HG03378 (cell line): ENCODE measurements around the gene KCNG4.
"Not testable (repeated sequence)": the region's sequence is repeated elsewhere in the genome, so short reads cannot be mapped to it uniquely, and the experiment has no call there.

Source experiments
- ATAC-seq: cut with Tn5 transposase; IDR thresholded peaks from one replicate; pipeline ENCODE4 v1.9.1; 2021; ENCODE audit warnings: mild to moderate bottlenecking, moderate library complexity; ENCODE audit not compliant: unreplicated experiment

Gene KCNG4

GRCh38 chr16:84212154-84212553 lies 27.7 kb downstream of the KCNG4 start:
- no peak for ATAC-seq

GRCh38 chr16:84209989-84210388 lies 29.8 kb downstream of the KCNG4 start:
- no peak for ATAC-seq

GRCh38 chr16:84207879-84208278 lies 31.9 kb downstream of the KCNG4 start:
- ATAC-seq, result no peak

- ATAC-seq, result no peak
These were observed 32.6 kb downstream of the KCNG4 start for GRCh38 chr16:84207251-84207650.

- ATAC-seq, result no peak
These were observed 33.7 kb downstream of the KCNG4 start for GRCh38 chr16:84205976-84206691.

- ATAC-seq, result not testable (repeated sequence)
These were observed 34.7 kb downstream of the KCNG4 start for GRCh38 chr16:84205123-84205522.

GRCh38 chr16:84204551-84204950 lies 35.3 kb downstream of the KCNG4 start:
- not testable (repeated sequence) for ATAC-seq

- ATAC-seq, result no peak
These were observed 40.0 kb downstream of the KCNG4 start for GRCh38 chr16:84199861-84200260.

- no peak for ATAC-seq
These were observed 40.7 kb downstream of the KCNG4 start for GRCh38 chr16:84199097-84199496.

GRCh38 chr16:84198401-84198800 lies 41.4 kb downstream of the KCNG4 start:
- no peak for ATAC-seq

- ATAC-seq, result no peak
These were observed 42.2 kb downstream of the KCNG4 start for GRCh38 chr16:84197466-84198128.

GRCh38 chr16:84196727-84197394 lies 43.0 kb downstream of the KCNG4 start:
- ATAC-seq, result no peak

GRCh38 chr16:84196101-84196500 lies 43.7 kb downstream of the KCNG4 start:
- ATAC-seq, result no peak

GRCh38 chr16:84195201-84196093 lies 44.4 kb downstream of the KCNG4 start:
- no peak for ATAC-seq

- ATAC-seq, result no peak
These were observed 45.2 kb downstream of the KCNG4 start for GRCh38 chr16:84194470-84195200.

GRCh38 chr16:84194018-84194417 lies 45.8 kb downstream of the KCNG4 start:
- no peak for ATAC-seq

GRCh38 chr16:84193480-84193879 lies 46.3 kb downstream of the KCNG4 start:
- no peak for ATAC-seq

- ATAC-seq, result no peak
These were observed 48.3 kb downstream of the KCNG4 start for GRCh38 chr16:84191466-84191865.

GRCh38 chr16:84190731-84191388 lies 49.0 kb downstream of the KCNG4 start, which contains the start of gene ADAD2:
Gene ADAD2, plus strand, starts transcription at chr16:84191157. Its CDS starts 74 bp downstream, at chr16:84191231.
- ATAC-seq, result no peak
